Kidney epithelial cell (primary cell): ENCODE data around the gene SH3BGRL. TPM values are rescaled to one million over a fixed set of nuclear protein-coding genes. Genes with fewer than 3 reads are reported as not detected.
A peak's percentile ranks its signal among the peaks of the same experiment; 100 is the strongest.

Experiments used
- DNase-seq: peaks from one replicate; pipeline ENCODE4 v3.0.0-alpha.2; 2010; ENCODE audit warnings: low read depth
- H3K27me3 ChIP-seq: 2 replicates; pipeline ENCODE4 v1.6.0; 2011; ENCODE audit warnings: low read length; ENCODE audit not compliant: control insufficient read depth, insufficient read depth
- H3K36me3 ChIP-seq: 2 replicates; pipeline ENCODE4 v1.5.1; 2011; ENCODE audit warnings: low read length; ENCODE audit not compliant: control insufficient read depth, insufficient read depth
- H3K4me3 ChIP-seq: 2 replicates; pipeline ENCODE4 v1.5.1; 2011; ENCODE audit warnings: low read depth, mild to moderate bottlenecking, control low read depth, low read length
- total RNA-seq: library from RNA; depleted of rRNA; stranded (reverse); fragments of >200 nt; gene quantifications from 2 replicates; pipeline ENCODE4 v1.2.3, GENCODE V29; 2015
- TF ChIP-seq, protein P1 (sequence below): IDR thresholded peaks from 2 replicates; pipeline ENCODE4 v1.5.1; 2011; ENCODE audit warnings: mild to moderate bottlenecking, moderate library complexity, low read length, control low read depth, inconsistent platforms; ENCODE audit not compliant: insufficient read depth, poor library complexity, severe bottlenecking

The SH3BGRL gene
- total RNA-seq, 1 donor from 2014 or later, result 32.9 TPM

DNA sequence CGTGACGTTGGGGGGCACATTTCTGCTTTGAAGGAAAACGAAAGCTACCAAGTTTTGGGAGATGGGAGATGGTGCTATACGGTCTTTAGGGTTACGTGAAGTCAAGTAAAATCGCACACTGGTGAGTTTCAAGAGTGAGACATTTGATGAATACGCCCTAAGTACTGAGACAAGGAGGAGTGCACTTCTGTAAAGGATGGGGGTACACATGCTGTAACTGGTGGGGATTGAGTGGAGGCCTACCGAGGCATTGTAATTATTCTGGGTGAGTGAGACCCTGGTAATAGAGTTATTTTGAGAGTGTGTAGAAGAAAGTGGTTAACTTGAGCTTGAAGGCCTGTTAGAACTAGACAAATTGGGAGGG, 536 bp downstream of the SH3BGRL start:
- Histone ChIP-seq H3K4me3 (peak overlapping the region; percentile 73), H3K36me3 (no peaks in the 10 kb centered on the region), H3K27me3 (no peaks in the 10 kb centered on the region)
- no peak for DNase-seq
- TF ChIP-seq, protein P1, sequence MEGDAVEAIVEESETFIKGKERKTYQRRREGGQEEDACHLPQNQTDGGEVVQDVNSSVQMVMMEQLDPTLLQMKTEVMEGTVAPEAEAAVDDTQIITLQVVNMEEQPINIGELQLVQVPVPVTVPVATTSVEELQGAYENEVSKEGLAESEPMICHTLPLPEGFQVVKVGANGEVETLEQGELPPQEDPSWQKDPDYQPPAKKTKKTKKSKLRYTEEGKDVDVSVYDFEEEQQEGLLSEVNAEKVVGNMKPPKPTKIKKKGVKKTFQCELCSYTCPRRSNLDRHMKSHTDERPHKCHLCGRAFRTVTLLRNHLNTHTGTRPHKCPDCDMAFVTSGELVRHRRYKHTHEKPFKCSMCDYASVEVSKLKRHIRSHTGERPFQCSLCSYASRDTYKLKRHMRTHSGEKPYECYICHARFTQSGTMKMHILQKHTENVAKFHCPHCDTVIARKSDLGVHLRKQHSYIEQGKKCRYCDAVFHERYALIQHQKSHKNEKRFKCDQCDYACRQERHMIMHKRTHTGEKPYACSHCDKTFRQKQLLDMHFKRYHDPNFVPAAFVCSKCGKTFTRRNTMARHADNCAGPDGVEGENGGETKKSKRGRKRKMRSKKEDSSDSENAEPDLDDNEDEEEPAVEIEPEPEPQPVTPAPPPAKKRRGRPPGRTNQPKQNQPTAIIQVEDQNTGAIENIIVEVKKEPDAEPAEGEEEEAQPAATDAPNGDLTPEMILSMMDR, result no peak

DNA sequence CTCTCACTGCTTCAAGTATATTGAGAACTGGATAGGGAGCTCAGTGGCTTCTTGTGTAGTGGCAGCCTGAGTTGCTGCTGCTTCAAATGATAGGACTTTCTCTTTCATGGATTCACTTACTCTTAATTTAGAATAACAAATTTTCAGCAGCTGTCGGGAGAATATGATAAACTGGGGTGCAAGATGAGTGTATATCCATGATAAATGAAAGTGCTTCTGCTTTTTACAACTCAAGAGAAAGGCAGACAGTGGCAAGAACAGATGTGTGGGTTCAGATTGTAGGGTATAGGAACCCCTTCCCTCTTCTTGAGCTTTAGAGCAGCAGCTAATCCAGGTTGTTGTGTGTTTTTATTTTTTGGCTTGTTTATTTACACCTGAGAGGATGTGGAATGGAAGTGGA, 1.0 kb downstream of the SH3BGRL start:
- TF ChIP-seq, protein P1, result no peak
- no peak for DNase-seq
- Histone ChIP-seq H3K36me3 (no peaks in the 10 kb centered on the region), H3K4me3 (peak overlapping the region; percentile 73), H3K27me3 (no peaks in the 10 kb centered on the region)

DNA sequence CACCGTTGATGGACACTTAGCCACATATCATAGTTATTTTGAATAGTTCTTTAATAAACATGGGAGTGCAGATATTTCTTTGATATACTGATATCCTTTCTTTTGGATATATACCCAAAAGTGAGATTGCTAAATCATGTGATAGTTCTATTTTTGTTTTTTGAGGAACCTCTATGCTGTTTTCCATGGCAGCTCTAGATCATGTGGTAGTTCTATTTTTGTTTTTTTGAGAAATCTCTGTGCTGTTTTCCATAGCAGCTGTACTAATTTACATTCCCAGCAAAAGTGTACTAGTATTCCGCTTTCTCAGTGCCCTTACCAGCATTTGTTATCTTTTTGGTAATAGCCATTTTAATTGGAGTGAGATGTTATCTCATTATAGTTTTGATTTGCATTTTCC, 3.6 kb downstream of the SH3BGRL start:
- no peak for DNase-seq
- Histone ChIP-seq H3K4me3 (no peak overlapping the region), H3K36me3 (no peaks in the 10 kb centered on the region), H3K27me3 (no peaks in the 10 kb centered on the region)
- TF ChIP-seq, protein P1, result no peak

DNA sequence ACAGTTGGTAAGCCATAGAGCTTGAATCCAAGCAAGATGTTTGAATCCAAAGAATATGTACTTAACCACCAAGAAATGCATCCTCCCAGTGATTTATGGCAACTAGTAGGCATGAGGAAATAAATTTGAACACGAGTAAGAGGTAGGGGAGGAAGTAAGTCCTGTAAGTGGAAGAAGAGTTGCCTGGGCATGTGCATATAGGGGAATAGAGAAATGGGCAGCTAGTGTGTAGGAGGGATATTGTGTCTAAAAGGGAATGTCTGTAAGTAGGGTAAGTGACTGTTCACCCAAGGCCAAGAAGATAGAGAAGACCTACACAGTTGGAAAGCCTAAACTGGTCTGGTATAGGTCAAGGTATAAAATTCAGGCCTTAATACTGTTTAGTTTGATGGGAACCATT, 4.6 kb downstream of the SH3BGRL start:
- no peak overlapping the region for H3K4me3 ChIP-seq
- no peaks in the 10 kb centered on the region for H3K27me3 ChIP-seq
- H3K36me3 ChIP-seq, result no peaks in the 10 kb centered on the region
- DNase-seq, result no peak
- TF ChIP-seq, protein P1, result no peak

DNA sequence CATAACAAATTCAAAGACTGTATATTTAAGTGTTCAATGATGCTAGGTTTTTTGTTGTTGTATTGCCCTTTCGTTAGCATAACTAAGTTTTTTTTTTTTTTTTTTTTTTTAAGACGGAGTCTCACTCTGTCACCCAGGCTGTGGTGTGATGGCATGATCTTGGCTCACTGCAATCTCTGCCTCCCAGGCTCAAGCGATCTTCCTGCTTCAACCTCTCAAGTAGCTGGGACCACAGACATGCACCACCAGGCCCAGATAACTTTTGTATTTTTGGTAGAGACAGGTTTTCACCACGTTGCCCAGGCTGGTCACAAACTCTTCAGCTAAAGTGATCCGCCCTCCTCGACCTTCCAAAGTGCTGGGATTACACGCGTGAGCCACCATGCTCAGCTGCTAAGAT, 7.0 kb downstream of the SH3BGRL start:
- H3K27me3 ChIP-seq, result no peaks in the 10 kb centered on the region

DNA sequence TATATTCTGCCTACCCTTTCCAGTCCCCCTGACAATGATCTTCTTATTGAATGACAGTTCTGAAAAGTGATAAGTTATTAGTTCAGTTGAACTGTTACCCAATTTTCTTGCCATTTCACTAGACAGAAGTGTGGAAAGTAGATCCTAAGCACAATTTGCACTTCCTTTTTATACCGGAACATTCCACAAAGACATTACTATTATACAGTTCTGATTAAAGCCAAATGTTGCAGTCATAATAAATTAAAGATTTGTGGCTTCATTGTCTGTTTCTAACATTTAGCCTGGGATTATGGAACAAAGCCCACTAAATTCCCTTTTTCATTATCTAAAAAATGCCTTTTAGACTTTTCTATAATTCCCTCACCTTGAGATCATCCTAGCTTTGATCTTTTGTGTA, 13.8 kb downstream of the SH3BGRL start:
- Histone ChIP-seq H3K27me3 (no peaks in the 10 kb centered on the region), H3K36me3 (no peaks in the 10 kb centered on the region), H3K4me3 (no peak overlapping the region)
- TF ChIP-seq, protein P1, result no peak
- no peak for DNase-seq

More for the DNA sequence above, 7.0 kb downstream of the SH3BGRL start:
- H3K4me3 ChIP-seq, result no peak overlapping the region
- no peak for DNase-seq
- H3K36me3 ChIP-seq, result no peaks in the 10 kb centered on the region
- TF ChIP-seq, protein P1, result no peak
